GM19397 (cell line): ENCODE data around the gene SPINK13.
"Not testable (repeated sequence)": the region's sequence is repeated elsewhere in the genome, so short reads cannot be mapped to it uniquely, and the experiment has no call there.

Experiments
- ATAC-seq: cut with Tn5 transposase; IDR thresholded peaks from one replicate; pipeline ENCODE4 v1.9.1; 2021; ENCODE audit warnings: mild to moderate bottlenecking, moderate library complexity; ENCODE audit not compliant: unreplicated experiment

Gene SPINK13, protein sequence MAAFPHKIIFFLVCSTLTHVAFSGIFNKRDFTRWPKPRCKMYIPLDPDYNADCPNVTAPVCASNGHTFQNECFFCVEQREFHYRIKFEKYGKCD

DNA sequence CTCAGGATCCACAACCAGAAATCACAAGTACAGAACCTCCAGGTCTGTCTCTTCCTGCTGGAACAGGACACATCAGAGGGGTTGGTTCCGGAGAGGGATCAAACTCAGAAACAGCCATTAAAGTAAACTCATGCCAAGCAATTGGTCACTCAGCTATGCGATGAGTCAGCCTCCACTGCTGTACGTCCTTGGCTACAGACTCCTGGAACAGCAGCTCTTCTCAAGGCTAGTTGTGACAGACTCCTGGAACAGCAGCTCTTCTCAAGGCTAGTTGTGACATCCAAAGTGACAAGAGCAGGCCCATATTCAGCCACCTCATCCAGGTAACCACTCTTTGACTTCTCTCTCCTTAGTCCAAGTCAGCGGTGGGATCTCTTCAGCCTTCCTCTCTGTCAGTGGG lies at the start of gene SPINK13:
Gene SPINK13, plus strand, starts transcription at position 229 of the 400 bp plus-strand sequence. CDS start 1,279 bp downstream, outside the sequence.
- no peak for ATAC-seq

GRCh38 chr5:148221508-148221907 lies 47.1 kb upstream of the SPINK13 start:
- no peak for ATAC-seq

- ATAC-seq, result no peak
Observed at GRCh38 chr5:148224117-148224742, 44.4 kb upstream of the SPINK13 start.

DNA sequence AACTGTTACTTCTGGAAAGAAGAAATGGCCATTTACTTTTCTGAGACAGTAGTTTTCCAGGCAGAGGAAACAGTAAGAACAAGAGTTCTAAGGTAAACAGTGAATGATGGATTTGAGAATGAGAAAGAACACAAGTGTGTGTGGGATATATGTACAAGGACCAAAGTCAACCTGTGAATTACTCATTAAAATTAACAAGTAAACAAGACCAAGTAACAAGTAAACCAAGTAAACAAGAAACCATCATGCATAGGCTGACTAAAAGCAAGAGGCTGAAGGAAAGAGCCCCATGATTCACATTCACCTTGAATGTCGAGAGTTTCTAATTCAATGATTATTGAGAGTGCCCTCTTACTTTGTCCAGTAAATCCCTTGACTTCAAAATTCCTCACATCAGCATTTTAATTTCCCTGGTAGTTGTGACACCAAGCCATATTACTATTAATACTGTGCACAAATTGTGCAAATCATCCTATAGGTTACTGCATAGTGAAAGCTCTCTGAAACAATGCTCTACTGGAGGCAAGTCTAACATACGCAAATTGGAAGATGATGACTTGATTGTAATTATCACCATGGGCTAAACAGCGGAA lies 40.1 kb upstream of the SPINK13 start:
- ATAC-seq, result no peak

- no peak for ATAC-seq
Observed at GRCh38 chr5:148229840-148230239, 38.8 kb upstream of the SPINK13 start.

- ATAC-seq, result no peak
Observed at GRCh38 chr5:148230240-148230639, 38.4 kb upstream of the SPINK13 start.

DNA sequence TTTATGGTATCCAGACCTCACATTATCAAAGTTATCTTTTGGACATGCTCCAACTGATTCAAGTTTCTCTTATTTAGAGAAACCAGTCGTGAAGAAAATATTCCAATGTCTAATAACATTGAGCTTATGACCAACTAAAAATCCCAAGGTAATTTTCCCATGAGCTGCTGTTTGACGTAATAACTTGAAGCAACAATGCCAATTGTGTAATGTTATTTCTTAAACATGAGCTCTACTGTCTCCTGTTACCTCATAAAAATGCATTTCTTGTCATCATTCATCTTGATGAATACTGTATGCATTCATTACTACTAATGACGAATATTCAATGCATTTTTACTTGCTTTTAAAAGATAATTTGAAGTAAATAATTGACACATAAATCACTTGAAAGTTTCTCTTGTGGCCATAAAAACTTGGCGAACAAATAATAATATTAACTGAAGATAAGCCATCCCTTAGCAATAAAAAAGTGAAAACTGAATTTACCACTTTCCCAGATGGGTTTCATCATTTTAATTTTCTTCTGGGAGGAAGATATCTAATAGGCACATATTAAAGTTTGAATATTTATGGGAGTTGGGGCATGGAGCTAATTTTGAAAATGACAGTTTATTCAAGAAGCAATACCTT lies 30.7 kb upstream of the SPINK13 start:
- ATAC-seq, result no peak

GRCh38 chr5:148238418-148238794 lies 30.2 kb upstream of the SPINK13 start, which contains the start of gene MARCOL:
Gene MARCOL, plus strand, starts transcription at chr5:148238525. Its CDS starts 73 bp downstream, at chr5:148238598.
- no peak for ATAC-seq

DNA sequence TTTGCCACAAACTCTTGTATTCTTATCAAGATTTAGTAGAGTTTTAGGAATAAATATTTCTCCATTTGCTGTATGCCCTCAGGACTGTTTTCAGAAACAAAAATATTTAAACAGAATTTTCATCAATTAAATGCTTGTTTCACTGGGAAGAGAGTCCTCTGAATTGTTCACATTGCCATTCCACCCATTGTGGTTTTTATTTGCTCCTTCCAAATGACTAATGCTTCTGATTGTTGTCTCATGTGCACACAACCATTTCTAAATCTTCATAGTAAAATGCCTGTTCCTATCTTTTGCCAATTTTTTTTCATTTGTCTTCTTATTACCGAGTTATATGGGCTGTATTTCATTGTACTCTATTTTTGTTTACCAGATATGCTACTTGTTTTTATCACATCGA lies 19.7 kb upstream of the SPINK13 start:
- no peak for ATAC-seq

DNA sequence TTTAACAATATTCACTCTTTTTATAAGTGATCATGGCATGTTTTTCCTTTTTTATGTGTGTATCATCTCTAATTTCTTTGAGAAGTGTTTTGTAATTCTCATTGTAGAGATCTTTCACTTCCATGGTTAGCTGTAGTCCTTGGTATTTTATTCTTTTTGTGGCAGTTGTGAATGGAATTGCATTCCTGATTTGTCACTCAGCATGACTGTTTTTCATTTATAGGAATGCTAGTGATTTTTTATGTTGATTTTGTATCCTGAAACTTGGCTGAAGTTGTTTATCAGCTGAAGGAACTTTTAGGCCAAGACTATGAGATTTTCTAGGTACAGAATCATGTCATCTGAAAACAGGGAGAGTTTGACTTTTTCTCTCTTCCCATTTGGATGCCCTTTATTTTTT lies 13.1 kb upstream of the SPINK13 start:
- no peak for ATAC-seq

DNA sequence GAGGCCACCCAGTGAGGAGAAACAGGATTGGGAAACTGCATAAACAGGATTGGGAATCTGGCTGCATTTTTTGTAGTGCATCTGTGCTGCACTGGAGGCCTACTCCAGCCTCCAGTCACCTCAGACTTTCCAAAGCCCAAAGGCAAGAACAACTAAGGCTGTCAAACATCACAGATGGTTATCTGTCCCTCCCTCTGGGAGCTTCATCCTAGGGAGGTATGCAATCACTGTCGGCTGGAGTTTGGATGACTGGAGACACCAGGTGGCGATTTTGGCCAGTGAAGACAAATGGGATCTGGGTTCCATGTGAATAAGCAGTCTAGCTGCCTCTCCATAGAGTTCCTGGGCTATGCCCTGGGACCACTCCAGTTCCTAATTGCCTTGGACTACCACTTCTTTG lies 9.3 kb upstream of the SPINK13 start:
- ATAC-seq, result no peak

- no peak for ATAC-seq
Observed at GRCh38 chr5:148261221-148261620, 7.4 kb upstream of the SPINK13 start.

DNA sequence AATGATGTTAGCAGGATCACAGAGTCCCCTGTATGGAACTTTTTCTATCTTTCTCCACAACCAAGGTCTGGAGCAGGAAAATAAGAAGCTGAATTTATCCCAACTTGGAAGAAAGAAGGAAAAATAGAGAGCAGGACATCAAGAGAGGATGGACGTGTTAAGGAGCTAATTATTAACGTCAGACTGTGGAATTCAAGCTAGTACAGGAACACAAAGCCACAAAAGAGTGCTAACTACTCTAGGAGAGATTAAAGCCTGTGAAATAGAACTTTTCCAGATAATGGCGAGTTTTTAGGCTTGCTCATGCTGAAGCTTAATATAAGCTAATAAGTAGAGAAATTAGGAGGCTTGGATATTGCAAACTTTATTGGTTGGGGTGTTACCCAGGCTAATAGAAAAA lies 632 bp upstream of the SPINK13 start:
- ATAC-seq, result no peak

DNA sequence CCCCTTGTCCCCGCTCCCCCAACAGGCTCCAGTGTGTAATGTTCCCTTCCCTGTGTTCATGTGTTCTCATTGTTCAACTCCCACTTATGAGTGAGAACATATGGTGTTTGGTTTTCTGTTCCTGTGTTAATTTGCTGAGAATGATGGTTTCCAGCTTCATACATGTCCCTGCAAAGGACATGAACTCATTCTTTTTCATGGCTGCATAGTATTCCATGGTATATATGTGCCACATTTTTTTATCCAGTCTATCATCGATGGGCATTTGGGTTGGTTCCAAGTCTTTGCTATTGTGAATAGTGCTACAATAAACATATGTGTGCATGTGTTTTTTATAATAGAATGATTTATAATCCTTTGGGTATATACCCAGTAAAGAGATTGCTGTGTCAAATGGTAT lies 6.5 kb downstream of the SPINK13 start:
- ATAC-seq, result not testable (repeated sequence)

DNA sequence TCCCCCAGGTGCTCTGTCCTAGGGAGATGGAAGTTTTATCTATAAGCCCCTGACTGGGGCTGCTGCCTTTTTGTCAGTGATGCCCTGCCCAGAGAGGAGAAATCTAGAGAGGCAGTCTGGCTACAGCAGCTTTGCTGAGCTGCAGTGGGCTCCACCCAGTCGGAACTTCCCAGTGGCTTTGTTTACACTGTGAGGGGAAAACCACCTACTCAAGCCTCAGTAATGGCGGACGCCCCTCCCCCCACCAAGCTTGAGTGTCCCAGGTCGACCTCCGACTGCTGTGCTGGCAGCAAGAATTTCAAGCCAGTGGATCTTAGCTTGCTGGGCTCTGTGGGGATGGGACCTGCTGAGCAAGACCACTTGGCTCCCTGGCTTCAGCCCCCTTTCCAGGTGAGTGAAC lies 12.3 kb downstream of the SPINK13 start:
- not testable (repeated sequence) for ATAC-seq

- ATAC-seq, result not testable (repeated sequence)
Observed at GRCh38 chr5:148281336-148281735, 12.7 kb downstream of the SPINK13 start.

- no peak for ATAC-seq
Observed at GRCh38 chr5:148290271-148291195, 21.9 kb downstream of the SPINK13 start.

- no peak for ATAC-seq
Observed at GRCh38 chr5:148297731-148298130, 29.1 kb downstream of the SPINK13 start.

DNA sequence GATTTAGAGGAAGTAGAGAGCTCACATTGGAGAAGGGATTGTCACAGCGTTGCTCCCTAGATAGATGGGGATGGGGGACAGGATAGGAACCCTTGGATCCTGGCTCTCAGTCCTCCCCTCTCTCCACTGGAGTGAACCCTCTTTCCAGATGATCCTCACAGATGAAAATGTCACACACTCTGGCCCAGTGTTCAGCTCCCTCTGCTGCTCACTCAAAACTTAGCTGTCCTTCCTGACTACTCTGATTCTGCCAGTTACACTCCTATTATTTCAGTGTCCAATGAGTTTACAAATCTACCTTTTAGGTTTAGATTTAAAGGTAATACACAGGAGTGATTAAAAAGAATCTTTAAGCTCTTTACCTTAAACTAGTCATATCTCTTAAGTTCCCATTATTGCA lies 37.9 kb downstream of the SPINK13 start:
- no peak for ATAC-seq

- no peak for ATAC-seq
Observed at GRCh38 chr5:148309019-148309418, 40.4 kb downstream of the SPINK13 start.

DNA sequence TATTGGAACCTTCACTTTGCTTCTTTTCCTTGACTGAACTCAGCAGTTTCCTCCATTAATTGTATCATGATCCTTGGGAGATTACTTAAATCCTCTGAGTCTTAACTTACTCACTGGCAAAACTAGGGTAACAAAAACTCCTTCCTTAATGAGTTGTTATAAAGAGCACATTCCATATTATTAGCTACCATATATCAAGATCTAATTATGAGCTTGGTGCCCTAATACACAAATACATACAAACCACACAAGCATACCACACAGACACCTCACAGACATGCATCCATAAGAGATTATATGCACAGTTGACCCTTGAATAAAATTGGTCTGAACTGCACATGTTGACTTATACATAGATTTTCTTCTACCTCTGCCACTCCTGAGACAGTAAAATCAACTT lies 41.2 kb downstream of the SPINK13 start:
- no peak for ATAC-seq
